ENCODE data around the gene KCNQ4.

The KCNQ4 gene

GRCh38 chr1:40794974-40795715, 11.6 kb downstream of the KCNQ4 start:
- in situ Hi-C loops (cut with MboI; ENCODE audit: low sequenced_read_pairs): no loop called here

- in situ Hi-C loops (cut with MboI; ENCODE audit: low sequenced_read_pairs): no loop called here
Observed at GRCh38 chr1:40795811-40796586, 12.4 kb downstream of the KCNQ4 start.

GRCh38 chr1:40796939-40797667, 13.5 kb downstream of the KCNQ4 start:
- in situ Hi-C loops (cut with MboI; ENCODE audit: low sequenced_read_pairs): no loop called here

- in situ Hi-C loops (cut with MboI; ENCODE audit: low sequenced_read_pairs): no loop called here
Observed at GRCh38 chr1:40797668-40798010, 14.1 kb downstream of the KCNQ4 start.

- in situ Hi-C loops (cut with MboI; ENCODE audit: low sequenced_read_pairs): no loop called here
Observed at GRCh38 chr1:40798366-40799281, 15.0 kb downstream of the KCNQ4 start.

- in situ Hi-C loops (cut with MboI; ENCODE audit: low sequenced_read_pairs): no loop called here
Observed at GRCh38 chr1:40799351-40799867, 15.8 kb downstream of the KCNQ4 start.

GRCh38 chr1:40801742-40802077, 18.1 kb downstream of the KCNQ4 start:
- in situ Hi-C loops (cut with MboI; ENCODE audit: low sequenced_read_pairs): no loop called here

GRCh38 chr1:40802078-40802741, 18.6 kb downstream of the KCNQ4 start:
- in situ Hi-C loops (cut with MboI; ENCODE audit: low sequenced_read_pairs): no loop called here

- in situ Hi-C loops (cut with MboI; ENCODE audit: low sequenced_read_pairs): no loop called here
Observed at GRCh38 chr1:40802742-40803113, 19.1 kb downstream of the KCNQ4 start.

GRCh38 chr1:40803447-40803846, 19.9 kb downstream of the KCNQ4 start:
- in situ Hi-C loops (cut with MboI; ENCODE audit: low sequenced_read_pairs): no loop called here

- in situ Hi-C loops (cut with MboI; ENCODE audit: low sequenced_read_pairs): no loop called here
Observed at GRCh38 chr1:40803902-40804301, 20.3 kb downstream of the KCNQ4 start.

- in situ Hi-C loops (cut with MboI; ENCODE audit: low sequenced_read_pairs): no loop called here
Observed at GRCh38 chr1:40806240-40806639, 22.7 kb downstream of the KCNQ4 start.

- in situ Hi-C loops (cut with MboI; ENCODE audit: low sequenced_read_pairs): no loop called here
Observed at GRCh38 chr1:40806731-40807695, 23.4 kb downstream of the KCNQ4 start.

- in situ Hi-C loops (cut with MboI; ENCODE audit: low sequenced_read_pairs): no loop called here
Observed at GRCh38 chr1:40808002-40808401, 24.4 kb downstream of the KCNQ4 start.

GRCh38 chr1:40808444-40808843, 24.9 kb downstream of the KCNQ4 start:
- in situ Hi-C loops (cut with MboI; ENCODE audit: low sequenced_read_pairs): no loop called here

GRCh38 chr1:40808909-40809308, 25.3 kb downstream of the KCNQ4 start:
- in situ Hi-C loops (cut with MboI; ENCODE audit: low sequenced_read_pairs): no loop called here

- in situ Hi-C loops (cut with MboI; ENCODE audit: low sequenced_read_pairs): no loop called here
Observed at GRCh38 chr1:40810927-40811326, 27.3 kb downstream of the KCNQ4 start.

GRCh38 chr1:40815420-40815819, 31.8 kb downstream of the KCNQ4 start:
- in situ Hi-C loops (cut with MboI; ENCODE audit: low sequenced_read_pairs): no loop called here

GRCh38 chr1:40817791-40818263, 34.2 kb downstream of the KCNQ4 start:
- in situ Hi-C loops (cut with MboI; ENCODE audit: low sequenced_read_pairs): no loop called here

All from hTERT RPE-1 (cell line).